PC-3 (cell line): ENCODE results near the gene NR1H2. TPM values are rescaled to one million over a fixed set of nuclear protein-coding genes. Genes with fewer than 3 reads are reported as not detected.

Experiments used
- ATAC-seq: fragments of 200-7000 bp; cut with Tn5 transposase; 2 replicates; pipeline ENCODE4 v1.9.1; 2020; ENCODE audit warnings: mild to moderate bottlenecking, moderate library complexity
- BruUV-seq: library from RNA; stranded (reverse); fragments of 400-500 nt; replicated peaks from 2 replicates; lab custom pipeline; 2021; lab: Mats Ljungman, UMichigan
- CTCF ChIA-PET: fragments of 300-600 bp; sonication (Branson Sonifier 250); formaldehyde crosslinking; loops from one replicate; lab custom pipeline; 2022; ENCODE audit warnings: antibody characterized with exemption; lab: Charles Lee
- POLR2A ChIA-PET: fragments of 300-600 bp; sonication (Branson Sonifier 250); formaldehyde crosslinking; loops from one replicate; lab custom pipeline; 2022; ENCODE audit warnings: antibody characterized with exemption; ENCODE audit not compliant: unreplicated experiment; lab: Charles Lee
- DNase-seq: peaks from one replicate; pipeline ENCODE4 v3.0.0-alpha.2; 2015
- H2AFZ ChIP-seq: fragments of 300-600 bp; sonication (generic); 2 replicates; pipeline ENCODE4 v1.6.0; 2016; ENCODE audit warnings: antibody characterized with exemption, low read length
- H3F3A ChIP-seq: fragments of 300-600 bp; sonication (generic); one replicate; pipeline ENCODE4 v1.6.0; 2017; ENCODE audit warnings: antibody characterized with exemption, low read length, control low read depth, mild to moderate bottlenecking; ENCODE audit not compliant: unreplicated experiment
- H3K27ac ChIP-seq: fragments of 300-600 bp; sonication (generic); 2 replicates; pipeline ENCODE4 v1.5.1; 2016; ENCODE audit warnings: mild to moderate bottlenecking, low read length
- H3K27me3 ChIP-seq: fragments of 300-600 bp; sonication (generic); 2 replicates; pipeline ENCODE4 v1.6.1; 2016; ENCODE audit warnings: low read length, mixed read lengths
- H3K36me3 ChIP-seq: fragments of 300-600 bp; sonication (generic); 2 replicates; pipeline ENCODE4 v1.6.1; 2016; ENCODE audit warnings: low read depth, mixed run types, low read length, mixed read lengths
- H3K4me1 ChIP-seq: fragments of 300-600 bp; sonication (generic); 2 replicates; pipeline ENCODE4 v1.5.1; 2016; ENCODE audit warnings: low read length; ENCODE audit not compliant: insufficient read depth
- H3K4me2 ChIP-seq: fragments of 300-600 bp; sonication (generic); 2 replicates; pipeline ENCODE4 v1.6.0; 2016; ENCODE audit warnings: low read length
- H3K4me3 ChIP-seq: fragments of 300-600 bp; sonication (generic); 2 replicates; pipeline ENCODE4 v1.5.1; 2016; ENCODE audit warnings: mild to moderate bottlenecking, low read length, mixed read lengths
- H3K79me2 ChIP-seq: fragments of 300-600 bp; sonication (generic); 2 replicates; pipeline ENCODE4 v1.6.1; 2017; ENCODE audit warnings: low read length, mixed read lengths
- H3K9ac ChIP-seq: fragments of 300-600 bp; sonication (generic); 2 replicates; pipeline ENCODE4 v1.6.0; 2016; ENCODE audit warnings: mild to moderate bottlenecking, low read length
- H3K9me2 ChIP-seq: fragments of 300-600 bp; sonication (generic); replicated peaks from 2 replicates; pipeline ENCODE4 v1.6.1; 2016; ENCODE audit warnings: mixed run types, low read length, mixed read lengths
- H3K9me3 ChIP-seq: fragments of 300-600 bp; sonication (generic); 2 replicates; pipeline ENCODE4 v1.6.1; 2016; ENCODE audit warnings: low read length, mixed read lengths
- H4K20me1 ChIP-seq: fragments of 300-600 bp; sonication (generic); 2 replicates; pipeline ENCODE4 v1.6.1; 2016; ENCODE audit warnings: low read length, mixed read lengths
- EZH2 ChIP-seq: fragments of 300-600 bp; sonication (generic); IDR thresholded peaks from one replicate; pipeline ENCODE4 v1.6.1; 2017; ENCODE audit warnings: antibody characterized with exemption, mild to moderate bottlenecking, low read length; ENCODE audit not compliant: unreplicated experiment
- EZH2phosphoT487 ChIP-seq: fragments of 300-600 bp; sonication (generic); IDR thresholded peaks from 2 replicates; pipeline ENCODE4 v1.6.1; 2018; ENCODE audit warnings: mild to moderate bottlenecking, antibody characterized with exemption, low read length, borderline replicate concordance
- intact Hi-C: fragments of 100-400 bp; cut with micrococcal nuclease; formaldehyde crosslinking; loops from 2 replicates; pipeline ENCODE4 v1.9.0; 2023
- total RNA-seq: library from RNA; depleted of rRNA; stranded (reverse); fragments of >200 nt; gene quantifications from 2 replicates; pipeline ENCODE4 v1.2.3, GENCODE V29; 2014
- TF ChIP-seq, protein P1 (sequence below): fragments of 300-600 bp; sonication (generic); conservative IDR thresholded peaks from 2 replicates; pipeline ENCODE4 v1.5.1; 2017; ENCODE audit warnings: antibody characterized with exemption, low read depth, mild to moderate bottlenecking, low read length

The NR1H2 gene
- total RNA-seq, 1 experiment from 2014 or later, result 130 TPM

DNA sequence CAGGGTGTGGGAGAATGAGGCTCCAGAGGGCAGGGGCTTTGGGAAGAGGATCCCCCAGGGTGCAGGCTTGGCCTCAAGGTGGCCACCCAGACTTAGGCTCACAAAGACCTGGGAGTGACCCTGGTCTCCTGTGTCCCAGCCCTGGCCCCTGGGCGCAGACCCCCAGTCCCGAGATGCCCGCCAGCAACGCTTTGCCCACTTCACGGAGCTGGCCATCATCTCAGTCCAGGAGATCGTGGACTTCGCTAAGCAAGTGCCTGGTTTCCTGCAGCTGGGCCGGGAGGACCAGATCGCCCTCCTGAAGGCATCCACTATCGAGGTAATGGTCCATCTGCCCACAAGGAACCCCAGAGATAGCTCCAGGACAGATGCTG, 2.6 kb downstream of the NR1H2 start:
- no peak for DNase-seq
- intact Hi-C loops, result no loop called here
- H3K27ac ChIP-seq, result no peak overlapping the region
- H3K9ac ChIP-seq, result no peak overlapping the region
- no peak overlapping the region for H3K4me3 ChIP-seq
- no peaks in the 10 kb centered on the region for H3K27me3 ChIP-seq
- no peak overlapping the region for H2AFZ ChIP-seq
- POLR2A ChIA-PET, result no interaction called here
- TF ChIP-seq EZH2phosphoT487 (no peak), EZH2 (no peak)
- TF ChIP-seq, protein P1, sequence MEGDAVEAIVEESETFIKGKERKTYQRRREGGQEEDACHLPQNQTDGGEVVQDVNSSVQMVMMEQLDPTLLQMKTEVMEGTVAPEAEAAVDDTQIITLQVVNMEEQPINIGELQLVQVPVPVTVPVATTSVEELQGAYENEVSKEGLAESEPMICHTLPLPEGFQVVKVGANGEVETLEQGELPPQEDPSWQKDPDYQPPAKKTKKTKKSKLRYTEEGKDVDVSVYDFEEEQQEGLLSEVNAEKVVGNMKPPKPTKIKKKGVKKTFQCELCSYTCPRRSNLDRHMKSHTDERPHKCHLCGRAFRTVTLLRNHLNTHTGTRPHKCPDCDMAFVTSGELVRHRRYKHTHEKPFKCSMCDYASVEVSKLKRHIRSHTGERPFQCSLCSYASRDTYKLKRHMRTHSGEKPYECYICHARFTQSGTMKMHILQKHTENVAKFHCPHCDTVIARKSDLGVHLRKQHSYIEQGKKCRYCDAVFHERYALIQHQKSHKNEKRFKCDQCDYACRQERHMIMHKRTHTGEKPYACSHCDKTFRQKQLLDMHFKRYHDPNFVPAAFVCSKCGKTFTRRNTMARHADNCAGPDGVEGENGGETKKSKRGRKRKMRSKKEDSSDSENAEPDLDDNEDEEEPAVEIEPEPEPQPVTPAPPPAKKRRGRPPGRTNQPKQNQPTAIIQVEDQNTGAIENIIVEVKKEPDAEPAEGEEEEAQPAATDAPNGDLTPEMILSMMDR, result no peak
- peaks cover 30% of the 10 kb centered on the region for H3K36me3 ChIP-seq
- ATAC-seq, result no peak
- H3K9me3 ChIP-seq, result no peaks in the 10 kb centered on the region
- H3F3A ChIP-seq, result peaks cover 3% of the 10 kb centered on the region
- no peaks in the 10 kb centered on the region for H3K9me2 ChIP-seq
- peaks cover 8% of the 10 kb centered on the region; the same call in 1 of the 2 replicates for H3K79me2 ChIP-seq
- peaks cover 21% of the 10 kb centered on the region for H3K4me1 ChIP-seq
- peaks cover 14% of the 10 kb centered on the region for H4K20me1 ChIP-seq
- no peak overlapping the region for H3K4me2 ChIP-seq
- CTCF ChIA-PET, result no interaction called here
- no TSS peak for BruUV-seq

DNA sequence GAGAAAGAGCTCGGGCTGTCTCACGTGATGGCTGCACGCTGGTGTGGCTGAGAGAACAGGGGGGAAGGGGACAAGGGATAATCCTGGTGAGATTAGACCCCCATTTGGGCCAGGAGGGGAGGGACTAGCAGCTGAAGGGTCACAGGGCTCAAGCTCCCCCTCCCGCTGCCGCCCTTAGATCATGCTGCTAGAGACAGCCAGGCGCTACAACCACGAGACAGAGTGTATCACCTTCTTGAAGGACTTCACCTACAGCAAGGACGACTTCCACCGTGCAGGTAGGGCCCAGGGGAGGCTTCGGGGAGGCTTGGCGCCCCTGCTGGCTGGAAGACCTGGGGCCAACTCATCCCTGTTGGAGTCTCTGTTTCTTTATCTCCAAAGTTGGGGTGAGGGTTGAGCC, 3.3 kb downstream of the NR1H2 start:
- Histone ChIP-seq H3K4me1 (peaks cover 15% of the 10 kb centered on the region; the same call in 1 of the 2 replicates), H3K9me2 (no peaks in the 10 kb centered on the region), H3K9ac (no peak overlapping the region), H3K9me3 (no peaks in the 10 kb centered on the region), H4K20me1 (peaks cover 14% of the 10 kb centered on the region), H3K36me3 (peaks cover 30% of the 10 kb centered on the region), H3F3A (peaks cover 3% of the 10 kb centered on the region), H3K27me3 (no peaks in the 10 kb centered on the region), H2AFZ (no peak overlapping the region), H3K79me2 (peaks cover 12% of the 10 kb centered on the region), H3K4me3 (no peak overlapping the region), H3K4me2 (no peak overlapping the region), H3K27ac (no peak overlapping the region)
- TF ChIP-seq, protein P1, result 0 out of 2 replicates have a peak, but pooled peaks have one; percentile 16
- TF ChIP-seq EZH2 (no peak), EZH2phosphoT487 (no peak)
- POLR2A ChIA-PET, result no interaction called here
- no peak for ATAC-seq
- CTCF ChIA-PET, result no interaction called here
- no peak for DNase-seq
- no TSS peak for BruUV-seq
- intact Hi-C loops, result no loop called here

DNA sequence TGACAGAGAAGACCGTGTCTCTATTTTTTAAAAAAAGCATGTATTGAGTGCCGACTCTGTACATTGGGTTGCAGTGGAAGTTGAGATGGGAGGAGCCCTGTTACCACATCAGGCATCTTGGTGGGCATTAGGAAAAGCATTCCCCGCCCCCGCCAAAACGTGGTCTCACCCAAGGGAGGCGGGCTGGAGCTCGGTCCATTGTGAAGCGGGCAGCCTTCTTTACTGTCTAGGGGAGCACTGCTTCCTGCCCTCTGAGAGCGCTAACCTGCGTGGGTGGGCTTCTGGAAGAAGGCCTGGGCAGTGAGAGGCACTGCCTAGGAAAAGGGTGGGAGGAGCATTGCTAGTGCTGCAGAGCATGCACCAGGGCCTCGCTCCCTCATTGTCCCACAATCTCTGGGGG, 3.9 kb downstream of the NR1H2 start:
- POLR2A ChIA-PET, result interaction anchor here (0.6 kb wide), 1 partner anchor 1764 kb away, joined by 4 read pairs; no protein-coding TSS in a partner anchor
- H3F3A ChIP-seq, result peaks cover 3% of the 10 kb centered on the region
- no peaks in the 10 kb centered on the region for H3K27me3 ChIP-seq
- CTCF ChIA-PET, result no interaction called here
- no peak overlapping the region for H3K27ac ChIP-seq
- H3K9ac ChIP-seq, result no peak overlapping the region
- no peak for DNase-seq
- no peaks in the 10 kb centered on the region for H3K9me3 ChIP-seq
- no TSS peak for BruUV-seq
- peaks cover 18% of the 10 kb centered on the region for H3K79me2 ChIP-seq
- intact Hi-C loops, result no loop called here
- peaks cover 30% of the 10 kb centered on the region for H3K36me3 ChIP-seq
- TF ChIP-seq EZH2phosphoT487 (no peak), EZH2 (no peak)
- TF ChIP-seq, protein P1, result no peak
- no peak overlapping the region for H2AFZ ChIP-seq
- H4K20me1 ChIP-seq, result peaks cover 14% of the 10 kb centered on the region
- no peak overlapping the region for H3K4me3 ChIP-seq
- H3K9me2 ChIP-seq, result no peaks in the 10 kb centered on the region
- ATAC-seq, result no peak
- H3K4me2 ChIP-seq, result no peak overlapping the region
- H3K4me1 ChIP-seq, result peaks cover 12% of the 10 kb centered on the region; the same call in 1 of the 2 replicates
